Muscle layer of duodenum (tissue), 2 donors: Measurements from ENCODE around the gene MFF.

Source experiments
- H3K27ac ChIP-seq: one replicate; pipeline ENCODE4 v1.7.0; 2013; ENCODE audit warnings: mild to moderate bottlenecking, low read length
- H3K27me3 ChIP-seq: one replicate; pipeline ENCODE4 v1.7.0; 2013; ENCODE audit warnings: low read depth, mild to moderate bottlenecking, control low read depth, low read length
- H3K36me3 ChIP-seq, 2 donors: one replicate each; pipeline ENCODE4 v1.7.0; 2013; ENCODE audit warnings: low read length in 2 of 2, control low read depth in 1 of 2, mild to moderate bottlenecking in 1 of 2; ENCODE audit not compliant: insufficient read depth in 2 of 2, control insufficient read depth in 1 of 2
- H3K4me1 ChIP-seq, 2 donors: one replicate each; pipeline ENCODE4 v1.7.0; 2013; ENCODE audit warnings: low read length in 2 of 2, mild to moderate bottlenecking in 2 of 2, control low read depth in 1 of 2, moderate library complexity in 1 of 2; ENCODE audit not compliant: insufficient read depth in 2 of 2, control insufficient read depth in 1 of 2
- H3K4me3 ChIP-seq, 2 donors: one replicate each; pipeline ENCODE4 v1.7.0; 2013; ENCODE audit warnings: low read length in 2 of 2, low read depth in 1 of 2, mild to moderate bottlenecking in 1 of 2
- H3K9me3 ChIP-seq, 2 donors: one replicate each; pipeline ENCODE4 v1.7.0; 2013; ENCODE audit warnings: low read length in 2 of 2, control low read depth in 1 of 2, mild to moderate bottlenecking in 1 of 2; ENCODE audit not compliant: control insufficient read depth in 1 of 2
- donor health status: healthy.

MFF gene

DNA sequence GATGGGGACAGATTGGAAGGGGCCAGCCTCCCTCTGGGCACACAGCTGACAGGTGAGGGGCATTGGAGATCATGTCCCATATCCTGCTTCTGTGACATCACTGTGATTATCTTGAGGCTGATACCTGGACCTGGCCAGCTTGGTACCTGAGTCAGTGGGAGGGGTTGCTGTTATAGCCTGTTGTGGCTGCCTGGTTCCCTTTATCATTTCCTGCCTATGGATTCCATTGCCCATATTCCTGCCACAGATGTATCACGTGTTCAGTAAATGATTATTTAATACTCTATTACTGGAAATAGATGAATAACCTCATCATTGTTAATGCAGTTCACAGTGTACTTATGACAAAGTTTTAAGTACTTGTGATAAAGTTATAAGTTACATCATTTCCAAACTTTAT lies 70.5 kb downstream of the MFF start:
- H3K27ac ChIP-seq: no peak overlapping the region
- H3K9me3 ChIP-seq: no peaks in the 10 kb centered on the region
- H3K27me3 ChIP-seq: no peaks in the 10 kb centered on the region
- H3K36me3 ChIP-seq: no peaks in the 10 kb centered on the region
- H3K4me3 ChIP-seq: no peak overlapping the region
- H3K4me1 ChIP-seq: no peaks in the 10 kb centered on the region

- H3K36me3 ChIP-seq: no peaks in the 10 kb centered on the region
- H3K27ac ChIP-seq: no peak overlapping the region
- H3K9me3 ChIP-seq: no peaks in the 10 kb centered on the region
Observed at GRCh38 chr2:227397562-227397961, 72.5 kb downstream of the MFF start.

GRCh38 chr2:227398684-227399670 lies 73.9 kb downstream of the MFF start:
- Histone ChIP-seq H3K27me3 (no peaks in the 10 kb centered on the region), H3K36me3 (no peaks in the 10 kb centered on the region), H3K4me1 (no peaks in the 10 kb centered on the region), H3K9me3 (no peaks in the 10 kb centered on the region), H3K27ac (no peak overlapping the region), H3K4me3 (no peak overlapping the region)

More at GRCh38 chr2:227397562-227397961, 72.5 kb downstream of the MFF start:
- no peak overlapping the region for H3K4me3 ChIP-seq
- no peaks in the 10 kb centered on the region for H3K27me3 ChIP-seq
- no peaks in the 10 kb centered on the region for H3K4me1 ChIP-seq

DNA sequence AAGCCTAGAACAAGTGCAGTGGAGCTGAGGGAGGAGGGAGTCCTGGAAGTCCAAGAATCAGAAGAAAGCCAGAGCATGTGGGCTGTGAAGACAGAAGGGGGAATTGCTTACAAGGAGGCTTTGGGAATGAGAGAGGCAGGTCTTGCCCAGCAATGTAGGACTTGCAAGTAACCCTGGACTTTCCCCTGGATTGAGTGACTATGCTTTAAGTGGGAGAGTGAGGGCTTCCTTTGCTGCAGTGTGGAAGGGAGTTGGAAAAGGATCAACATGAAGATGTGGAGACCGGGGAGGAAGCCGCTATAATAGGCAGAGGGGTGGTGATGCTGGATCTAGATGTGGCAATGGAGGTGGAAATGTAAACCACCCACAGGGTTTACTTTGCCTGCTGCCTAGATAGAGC lies 76.5 kb downstream of the MFF start:
- H3K27ac ChIP-seq: no peak overlapping the region
- no peak overlapping the region for H3K4me3 ChIP-seq
- H3K36me3 ChIP-seq: no peaks in the 10 kb centered on the region
- peaks cover 3 to 11% of the 10 kb centered on the region in 2 donors for H3K4me1 ChIP-seq
- no peaks in the 10 kb centered on the region for H3K27me3 ChIP-seq
- H3K9me3 ChIP-seq: no peaks in the 10 kb centered on the region

DNA sequence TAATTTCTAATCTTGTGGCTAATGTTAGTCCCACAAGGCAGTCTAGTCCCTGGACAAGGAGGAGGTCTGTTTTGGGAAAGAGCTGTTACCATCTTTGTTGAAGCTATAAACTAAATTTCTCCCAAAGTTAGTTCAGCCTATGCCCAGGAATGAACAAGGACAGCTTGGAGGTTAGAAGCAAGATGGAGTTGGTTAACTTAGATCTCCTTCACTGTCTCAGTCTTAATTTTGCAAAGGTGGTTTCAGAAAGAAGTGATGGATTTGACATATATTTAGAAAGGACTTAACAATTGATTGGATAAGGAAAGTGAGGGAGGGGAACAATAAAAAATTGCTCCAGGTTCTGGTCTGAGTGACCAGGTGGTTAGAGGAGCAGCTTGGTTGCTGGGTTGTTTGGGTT lies 77.3 kb downstream of the MFF start:
- Histone ChIP-seq H3K27me3 (no peaks in the 10 kb centered on the region), H3K9me3 (no peaks in the 10 kb centered on the region), H3K27ac (no peak overlapping the region), H3K36me3 (no peaks in the 10 kb centered on the region), H3K4me1 (peaks cover 7 to 14% of the 10 kb centered on the region in 2 donors), H3K4me3 (no peak overlapping the region)

DNA sequence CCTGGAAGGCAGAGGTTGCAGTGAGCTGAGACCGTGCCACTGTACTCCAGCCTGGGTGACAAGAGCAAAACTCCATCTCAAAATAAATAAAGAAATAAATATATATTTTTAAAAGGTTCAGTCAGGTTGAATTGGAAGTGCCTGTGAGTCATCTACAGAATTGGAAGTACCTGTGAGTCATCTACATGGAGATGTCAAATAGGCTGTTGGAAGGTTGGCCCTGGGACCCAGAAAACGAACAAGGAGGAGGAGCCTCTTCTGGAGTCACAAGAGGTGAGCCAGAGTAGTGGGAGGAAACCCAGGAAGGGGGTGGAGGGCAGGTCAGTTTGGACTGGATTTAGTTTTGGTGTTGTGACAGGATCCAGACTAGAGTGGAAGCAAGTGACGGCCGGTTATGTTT lies 77.9 kb downstream of the MFF start:
- Histone ChIP-seq H3K27ac (no peak overlapping the region), H3K9me3 (no peaks in the 10 kb centered on the region), H3K36me3 (no peaks in the 10 kb centered on the region), H3K27me3 (no peaks in the 10 kb centered on the region), H3K4me1 (peaks cover 7 to 14% of the 10 kb centered on the region in 2 donors), H3K4me3 (no peak overlapping the region)

DNA sequence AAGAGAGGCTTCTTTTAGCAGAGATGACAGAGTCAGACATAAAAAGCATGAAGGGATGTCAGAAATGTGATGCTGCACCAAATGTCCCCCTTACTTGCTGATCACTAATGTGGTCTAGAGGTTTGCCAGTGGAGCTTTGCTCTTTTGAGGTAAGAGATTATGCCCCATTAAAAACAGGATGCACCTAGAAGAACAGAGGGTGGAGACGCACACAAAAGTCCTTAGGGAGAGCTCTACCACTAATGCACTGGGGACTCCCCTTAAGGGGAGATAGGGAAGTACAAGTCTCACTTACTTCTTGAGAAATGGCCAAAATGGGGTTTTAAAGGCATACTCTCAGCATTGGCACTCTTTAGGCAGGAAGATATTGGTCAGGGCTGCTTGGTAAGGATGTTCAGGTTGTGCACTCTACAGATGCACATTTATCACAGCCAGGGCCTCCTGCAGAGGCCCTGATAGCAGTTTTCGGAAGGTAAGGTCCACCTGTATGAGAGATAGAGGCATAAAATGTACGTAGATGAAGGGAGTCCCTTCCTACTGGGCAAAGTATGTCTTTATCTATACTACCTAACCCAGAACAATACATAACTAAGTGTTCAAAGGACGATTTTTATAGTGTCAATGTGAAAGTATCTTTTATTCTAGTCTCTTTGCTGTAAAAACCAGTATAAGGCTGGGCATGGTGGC lies 79.7 kb downstream of the MFF start:
- Histone ChIP-seq H3K4me1 (peaks cover 7 to 14% of the 10 kb centered on the region in 2 donors), H3K27ac (no peak overlapping the region), H3K4me3 (no peak overlapping the region), H3K36me3 (no peaks in the 10 kb centered on the region), H3K27me3 (no peaks in the 10 kb centered on the region), H3K9me3 (no peaks in the 10 kb centered on the region)

DNA sequence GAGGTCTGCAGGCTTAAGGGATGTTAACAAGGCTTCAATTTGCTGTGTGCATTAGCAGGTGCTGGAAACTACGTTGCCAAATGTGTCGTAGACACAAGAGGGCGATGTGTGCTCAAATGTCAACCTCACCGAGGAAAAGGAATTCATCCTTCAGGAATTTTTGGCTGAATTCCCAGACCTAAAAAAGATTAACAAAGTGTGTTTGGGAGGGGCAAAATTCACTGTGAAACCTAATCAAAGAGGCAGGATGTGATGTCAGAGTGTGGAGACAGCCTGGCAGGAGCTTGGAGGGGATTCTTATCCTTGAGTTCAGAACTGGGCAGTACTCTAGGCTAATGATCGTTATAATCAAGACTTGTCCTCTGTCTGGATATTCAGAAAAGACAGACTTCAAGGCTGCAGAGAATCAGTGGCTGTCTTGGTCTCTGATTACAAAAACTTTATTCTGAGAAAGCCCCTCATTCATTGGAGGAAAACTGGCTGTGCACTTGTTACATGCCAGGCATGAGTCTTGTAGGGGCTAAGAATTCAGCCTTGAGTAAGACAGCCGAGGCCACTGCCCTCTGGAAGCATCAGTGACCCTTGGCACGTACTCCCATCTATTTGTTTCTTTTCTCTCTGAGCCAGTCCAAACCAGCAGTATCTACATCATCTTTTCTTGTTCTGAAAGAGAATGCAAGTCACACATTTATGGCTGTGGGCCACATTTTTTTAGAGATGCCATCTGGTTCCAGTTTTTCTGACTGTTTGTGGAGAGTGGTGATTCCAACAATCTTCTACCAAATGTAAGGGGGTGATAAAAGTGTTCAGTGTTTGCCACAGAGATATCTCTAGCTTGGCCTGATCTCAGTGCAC lies 81.4 kb downstream of the MFF start:
- H3K4me1 ChIP-seq: peaks cover 7 to 14% of the 10 kb centered on the region in 2 donors
- no peaks in the 10 kb centered on the region for H3K27me3 ChIP-seq
- H3K9me3 ChIP-seq: no peaks in the 10 kb centered on the region
- no peak overlapping the region for H3K4me3 ChIP-seq
- H3K36me3 ChIP-seq: no peaks in the 10 kb centered on the region
- peak overlapping the region; percentile 62 for H3K27ac ChIP-seq
